D721Med (cell line): Measurements from ENCODE around the gene ZNF718.
"Not testable (repeated sequence)": the region's sequence is repeated elsewhere in the genome, so short reads cannot be mapped to it uniquely, and the experiment has no call there.

Experiments
- DNase-seq: peaks from one replicate; pipeline ENCODE4 v3.0.0; 2011; ENCODE audit warnings: low spot score; ENCODE audit not compliant: insufficient read length
- FAIRE-seq: peaks from 2 replicates; lab custom pipeline; 2011; peaks lifted over from hg19 to GRCh38; lab: Jason Lieb, UNC
- TF ChIP-seq, protein P1 (sequence below): IDR thresholded peaks from 2 replicates; pipeline ENCODE4 v1.5.1; 2012; ENCODE audit warnings: mild to moderate bottlenecking, control low read depth; ENCODE audit not compliant: insufficient read depth; ENCODE audit errors: missing control alignments

Gene ZNF718

DNA sequence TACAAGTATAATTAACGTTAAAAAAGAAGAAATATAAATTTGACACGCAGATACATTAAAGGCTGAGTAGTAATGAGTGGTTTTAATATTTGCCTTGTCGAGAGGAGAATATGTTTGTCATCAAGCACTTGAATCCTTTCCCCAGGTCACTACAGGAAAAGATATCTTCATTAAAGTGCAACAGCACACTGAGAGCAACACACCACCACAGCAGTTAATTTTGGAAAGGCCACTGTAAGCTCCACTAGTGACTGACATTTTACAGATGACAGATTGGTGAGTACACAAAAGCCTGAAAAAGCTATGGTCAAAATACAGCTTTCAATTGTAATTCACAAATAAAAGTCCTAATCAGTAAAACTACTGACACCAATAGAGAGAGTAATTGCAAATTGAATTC, 76.6 kb downstream of the ZNF718 start:
- DNase-seq (no peak), FAIRE-seq (no peak)
- TF ChIP-seq, protein P1, sequence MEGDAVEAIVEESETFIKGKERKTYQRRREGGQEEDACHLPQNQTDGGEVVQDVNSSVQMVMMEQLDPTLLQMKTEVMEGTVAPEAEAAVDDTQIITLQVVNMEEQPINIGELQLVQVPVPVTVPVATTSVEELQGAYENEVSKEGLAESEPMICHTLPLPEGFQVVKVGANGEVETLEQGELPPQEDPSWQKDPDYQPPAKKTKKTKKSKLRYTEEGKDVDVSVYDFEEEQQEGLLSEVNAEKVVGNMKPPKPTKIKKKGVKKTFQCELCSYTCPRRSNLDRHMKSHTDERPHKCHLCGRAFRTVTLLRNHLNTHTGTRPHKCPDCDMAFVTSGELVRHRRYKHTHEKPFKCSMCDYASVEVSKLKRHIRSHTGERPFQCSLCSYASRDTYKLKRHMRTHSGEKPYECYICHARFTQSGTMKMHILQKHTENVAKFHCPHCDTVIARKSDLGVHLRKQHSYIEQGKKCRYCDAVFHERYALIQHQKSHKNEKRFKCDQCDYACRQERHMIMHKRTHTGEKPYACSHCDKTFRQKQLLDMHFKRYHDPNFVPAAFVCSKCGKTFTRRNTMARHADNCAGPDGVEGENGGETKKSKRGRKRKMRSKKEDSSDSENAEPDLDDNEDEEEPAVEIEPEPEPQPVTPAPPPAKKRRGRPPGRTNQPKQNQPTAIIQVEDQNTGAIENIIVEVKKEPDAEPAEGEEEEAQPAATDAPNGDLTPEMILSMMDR = no peak

DNA sequence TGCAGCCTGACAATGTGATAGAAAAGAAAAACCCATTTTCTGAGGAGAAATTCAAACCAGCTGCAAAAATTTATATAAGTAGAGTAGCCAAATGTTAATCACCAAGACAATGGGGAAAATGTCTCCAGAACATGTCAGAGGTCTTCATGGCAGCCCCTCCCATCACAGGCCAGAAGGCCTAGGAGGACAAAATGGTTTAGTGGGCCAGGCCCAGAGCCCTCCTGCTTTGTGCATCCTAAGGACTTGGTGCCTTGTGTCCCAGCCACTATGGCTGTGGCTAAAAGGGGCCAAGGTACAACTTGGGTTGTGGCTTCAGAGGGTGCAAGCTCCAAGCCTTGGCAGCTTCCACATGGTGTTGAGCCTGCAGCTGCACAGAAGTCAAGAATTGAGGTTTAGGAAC, 78.5 kb downstream of the ZNF718 start:
- FAIRE-seq, DNase-seq: not testable (repeated sequence)

DNA sequence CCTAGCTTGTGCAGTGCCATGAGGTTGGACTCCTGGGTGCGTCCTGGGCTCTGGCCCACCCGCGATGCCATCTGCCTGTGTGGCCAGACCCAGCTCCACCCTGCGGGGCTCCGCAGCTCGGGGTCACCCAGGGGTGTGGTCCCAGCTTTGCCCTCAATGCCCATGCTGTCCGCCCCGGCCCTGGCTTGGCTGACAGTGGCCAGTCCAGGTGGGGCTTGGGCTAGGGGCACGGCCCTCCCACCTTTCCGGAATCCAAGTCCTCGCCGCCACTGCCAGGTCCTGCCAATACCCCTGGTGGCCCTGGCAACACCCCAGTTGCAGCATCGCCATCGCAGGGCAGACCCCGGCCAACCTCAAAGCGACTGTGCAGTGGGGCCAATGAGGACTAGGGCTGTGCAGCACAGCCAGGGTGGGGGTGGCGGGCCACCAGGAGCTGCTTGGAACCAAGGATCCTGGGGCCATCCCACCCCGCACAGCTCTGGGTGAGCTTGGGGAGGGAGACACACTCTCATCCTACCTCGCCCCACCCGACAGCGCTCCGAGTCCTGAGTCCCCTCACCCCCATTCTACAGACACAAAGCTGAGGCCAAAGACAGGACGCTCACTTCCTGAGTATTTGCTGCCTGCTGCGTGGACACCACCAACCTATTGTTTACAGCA, 80.9 kb downstream of the ZNF718 start:
- TF ChIP-seq, protein P1 = no peak
- FAIRE-seq = no peak
- DNase-seq = no peak

DNA sequence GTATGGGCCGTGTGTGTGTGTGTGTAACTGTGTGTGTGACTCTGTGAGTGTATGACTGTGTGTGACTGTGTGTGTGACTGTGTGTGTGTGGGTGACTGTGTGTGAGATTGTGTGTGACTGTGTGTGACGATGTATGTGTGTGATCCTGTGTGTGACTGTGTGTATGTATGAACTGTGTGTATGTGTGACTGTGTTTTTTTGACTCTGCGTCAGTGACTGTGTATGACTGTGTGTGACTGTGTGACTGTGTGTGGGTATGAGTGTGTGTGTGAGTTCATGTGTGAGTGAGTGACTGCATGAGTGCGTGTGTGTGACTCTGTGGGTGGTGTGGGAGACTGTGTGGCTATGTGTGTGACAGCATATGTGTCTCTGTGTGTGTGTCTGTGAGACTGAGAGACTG, 81.8 kb downstream of the ZNF718 start:
- TF ChIP-seq, protein P1 = no peak
- DNase-seq (no peak), FAIRE-seq (no peak)

DNA sequence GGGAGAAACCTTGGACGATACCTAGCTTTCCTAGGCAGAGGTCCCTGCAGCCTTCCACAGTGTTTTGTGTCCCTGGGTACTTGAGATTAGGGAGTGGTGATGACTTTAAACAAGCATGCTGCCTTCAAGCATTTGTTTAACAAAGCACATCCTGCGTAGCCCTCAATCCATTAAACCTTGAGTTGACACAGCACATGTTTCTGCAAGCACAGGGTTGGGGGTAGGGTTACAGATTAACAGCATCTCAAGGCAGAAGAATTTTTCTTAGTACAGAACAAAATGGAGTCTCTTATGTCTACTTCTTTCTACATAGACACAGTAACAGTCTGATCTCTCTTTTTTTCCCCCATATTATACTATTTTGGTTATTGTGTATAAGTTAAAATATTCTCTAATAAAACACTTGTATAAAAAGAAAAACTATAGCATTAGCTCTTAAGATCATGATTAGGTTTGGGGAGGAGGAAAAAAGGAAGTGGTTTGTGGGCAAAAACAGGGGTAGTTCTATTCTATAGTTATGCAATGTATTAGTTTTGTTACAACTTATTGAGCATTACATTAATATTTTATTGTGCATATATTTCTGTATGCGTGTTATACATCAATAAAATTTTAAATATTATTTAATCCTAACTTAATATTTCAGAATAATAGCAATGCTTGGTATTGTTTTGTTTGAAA, 84.3 kb downstream of the ZNF718 start:
- not testable (repeated sequence) for DNase-seq, FAIRE-seq

DNA sequence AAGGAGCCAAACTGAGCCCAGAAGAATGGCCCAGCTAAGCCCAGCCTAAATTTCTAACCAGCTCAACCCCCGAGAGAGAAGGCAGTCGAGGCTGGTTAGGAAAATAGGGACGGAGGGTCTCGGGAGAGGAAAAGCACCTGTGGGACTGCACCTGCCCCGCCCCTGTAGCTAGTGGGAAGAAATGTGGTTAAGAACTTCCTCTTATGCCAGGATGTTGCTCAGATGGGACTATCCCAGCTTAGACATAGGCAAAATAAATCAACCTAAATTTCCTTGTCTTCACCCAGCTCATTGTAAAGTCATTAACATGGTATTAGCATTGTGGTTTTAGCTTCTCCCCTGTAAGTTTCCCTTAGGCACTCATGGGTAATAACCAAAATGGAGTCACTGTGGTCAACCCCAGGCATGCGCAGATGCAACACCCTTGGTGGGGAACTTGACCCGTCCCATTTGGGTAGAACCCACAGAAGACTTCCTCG, 86.8 kb downstream of the ZNF718 start:
- DNase-seq (no peak), FAIRE-seq (no peak)
- TF ChIP-seq, protein P1 = no peak

DNA sequence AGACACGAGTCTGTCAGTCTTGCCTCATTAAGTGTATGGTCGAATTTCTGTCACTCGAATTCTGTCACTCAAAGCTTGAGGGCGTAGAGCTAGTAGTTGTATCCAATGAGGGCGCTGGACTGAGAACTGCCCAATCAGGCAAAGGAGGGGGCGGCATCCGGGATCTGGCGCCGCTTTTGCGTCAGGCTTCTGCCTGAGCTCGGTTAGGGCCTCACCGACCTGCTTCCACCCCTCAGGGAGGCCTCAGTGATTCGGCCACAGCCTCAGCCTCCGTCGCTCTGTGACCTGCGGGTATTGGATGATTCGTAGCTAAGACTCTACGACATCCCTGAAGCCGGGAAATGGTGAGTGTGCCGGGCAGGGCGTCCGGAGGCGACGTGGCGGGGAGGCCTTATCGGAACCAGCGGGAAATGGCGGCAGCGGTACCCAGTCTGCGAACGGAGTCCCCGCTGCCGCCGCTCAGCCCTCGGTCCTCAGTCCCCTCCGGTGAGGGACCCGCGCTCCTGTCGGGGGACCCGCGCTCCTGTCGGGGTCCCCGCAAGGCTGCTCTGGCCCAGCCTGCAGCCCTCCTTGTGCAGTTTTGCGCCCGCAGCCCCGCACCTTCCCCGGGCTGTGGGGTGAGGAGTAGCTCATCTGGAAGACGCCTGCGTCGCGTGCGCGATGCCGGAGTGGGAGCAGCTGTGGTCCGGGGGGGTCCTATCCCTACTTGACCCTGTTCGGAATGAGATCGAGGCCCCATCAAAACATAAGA, 88.3 kb downstream of the ZNF718 start:
- DNase-seq (peak; percentile 73), FAIRE-seq (peak; percentile 76)
- TF ChIP-seq, protein P1 = no peak

DNA sequence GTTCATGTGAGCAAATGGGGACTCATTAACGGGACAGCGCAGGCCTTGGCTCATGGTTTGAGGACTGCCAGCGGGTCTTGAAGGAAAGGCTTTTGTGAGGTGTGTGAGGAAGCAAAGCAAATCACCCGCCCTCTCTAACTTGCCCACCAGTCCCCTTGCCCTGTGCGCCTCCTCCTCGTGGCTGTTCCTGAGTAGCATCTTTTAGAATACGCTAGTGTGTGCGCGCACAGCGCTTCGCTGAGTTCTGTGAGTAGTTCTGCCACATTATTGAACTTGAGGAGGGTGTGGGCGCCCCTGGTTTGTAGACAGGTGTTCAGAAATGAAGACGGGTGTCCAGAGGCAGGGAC, 88.9 kb downstream of the ZNF718 start:
- FAIRE-seq = not testable (repeated sequence)

More for the DNA sequence above, 88.9 kb downstream of the ZNF718 start:
- DNase-seq = not testable (repeated sequence)
